ENCODE data around the gene FAM162A.
A peak's percentile ranks its signal among the peaks of the same experiment; 100 is the strongest.

Gene FAM162A

GRCh38 chr3:122389197-122389596, 5.2 kb downstream of the FAM162A start:
- DNase-seq = no peak

- DNase-seq = no peak
These were observed 5.9 kb downstream of the FAM162A start for GRCh38 chr3:122389892-122390291.

- no peak for DNase-seq
These were observed 6.7 kb downstream of the FAM162A start for GRCh38 chr3:122390665-122391064.

GRCh38 chr3:122391681-122392446, 7.9 kb downstream of the FAM162A start:
- DNase-seq = no peak

- peak; percentile 54 for DNase-seq
These were observed 9.2 kb downstream of the FAM162A start for GRCh38 chr3:122392868-122393844.

- DNase-seq = no peak
These were observed 10.2 kb downstream of the FAM162A start for GRCh38 chr3:122394173-122394572.

- no peak for DNase-seq
These were observed 11.6 kb downstream of the FAM162A start for GRCh38 chr3:122395582-122395981.

GRCh38 chr3:122396511-122396910, 12.5 kb downstream of the FAM162A start:
- no peak for DNase-seq

GRCh38 chr3:122397201-122397600, 13.2 kb downstream of the FAM162A start:
- no peak for DNase-seq

- DNase-seq = no peak
These were observed 14.9 kb downstream of the FAM162A start for GRCh38 chr3:122398920-122399319.

- DNase-seq = no peak
These were observed 19.5 kb downstream of the FAM162A start for GRCh38 chr3:122403489-122403888.

- DNase-seq = no peak
These were observed 21.0 kb downstream of the FAM162A start for GRCh38 chr3:122405015-122405414.

GRCh38 chr3:122406198-122406597, 22.2 kb downstream of the FAM162A start:
- no peak for DNase-seq

- DNase-seq = no peak
These were observed 24.0 kb downstream of the FAM162A start for GRCh38 chr3:122407946-122408345.

GRCh38 chr3:122409446-122409845, 25.5 kb downstream of the FAM162A start:
- no peak for DNase-seq

GRCh38 chr3:122410111-122410510, 26.1 kb downstream of the FAM162A start:
- no peak for DNase-seq

- DNase-seq = no peak
These were observed 26.7 kb downstream of the FAM162A start for GRCh38 chr3:122410639-122411038.

- no peak for DNase-seq
These were observed 30.4 kb downstream of the FAM162A start for GRCh38 chr3:122414391-122414790.

GRCh38 chr3:122415104-122415744, 31.2 kb downstream of the FAM162A start:
- DNase-seq = peak; percentile 54

GRCh38 chr3:122415762-122416654, 32.0 kb downstream of the FAM162A start, which contains the start of gene WDR5B:
TSS of gene WDR5B (minus strand) at chr3:122416062. CDS start at chr3:122415528, 534 bp downstream.
- peak; percentile 97 for DNase-seq

- no peak for DNase-seq
These were observed 33.0 kb downstream of the FAM162A start for GRCh38 chr3:122416966-122417365.

GRCh38 chr3:122421101-122421500, 37.1 kb downstream of the FAM162A start:
- DNase-seq = no peak

Measured in CD4-positive, alpha-beta T cell treated with Interleukin-4 for 4 hours (primary cell).